ENCODE data around the gene STK32B. TPM values are rescaled to one million over a fixed set of nuclear protein-coding genes. Genes with fewer than 3 reads are reported as not detected.

The STK32B gene
- total and polyA plus RNA-seq, 9 of the 15 experiments (the other 6 are each of a cell fraction or from before 2014, with no cell fraction given): 0.03 to 0.20 (median 0.07) TPM; not detected in 2

GRCh38 chr4:5100336-5100735 is 49.1 kb downstream of the STK32B start:
- ATAC-seq (no peak), DNase-seq (ENCODE audit: extremely low read depth in 1 of 4, low spot score in 3 of 4) (no peak), FAIRE-seq (no peak)
- Histone ChIP-seq H3K9me3 (replicated peaks; ENCODE audit: control insufficient read depth, insufficient read depth, low read depth, low read length) (no peaks in the 10 kb centered on the region), H2AFZ (ENCODE audit: low read depth, low read length) (no peak overlapping the region), H4K20me1 (replicated peaks; ENCODE audit: control insufficient read depth, insufficient read depth, low read length) (no peaks in the 10 kb centered on the region), H3K79me2 (ENCODE audit: control insufficient read depth, insufficient read depth, low read length) (no peaks in the 10 kb centered on the region), H3K4me2 (ENCODE audit: insufficient read depth, low read length) (no peak overlapping the region), H3K36me3 (ENCODE audit: control insufficient read depth, insufficient read depth, low read length) (no peaks in the 10 kb centered on the region), H3K9me1 (ENCODE audit: control insufficient read depth, insufficient read depth, low read length) (no peaks in the 10 kb centered on the region), H3K4me3 (no peak overlapping the region), H3K4me1 (replicated peaks in 1 of 2; ENCODE audit: control insufficient read depth in 2 of 2, insufficient read depth in 2 of 2, low read length in 2 of 2) (no peaks in the 10 kb centered on the region), H3K9ac (ENCODE audit: insufficient read depth in 1 of 2, low read depth in 2 of 2, low read length in 2 of 2) (no peak overlapping the region), H3K27ac (ENCODE audit: extremely low read depth, low read depth, low read length) (no peak overlapping the region), H3K27me3 (ENCODE audit: control insufficient read depth in 2 of 2, insufficient read depth in 2 of 2, low read length in 2 of 2) (peaks cover 0 to 1% of the 10 kb centered on the region in 2 experiments; a peak in 1 of 5 replicates)
- peak; percentile 58; the same call in 1 of the 2 replicates for TF ChIP-seq ZNF512 (tag; IDR thresholded peaks at IDR 0.05)
- no peak for TF ChIP-seq LEF1 (IDR thresholded peaks at IDR 0.05)
- no peak for TF ChIP-seq NCOA6 (IDR thresholded peaks at IDR 0.05)
- in situ Hi-C loops (cut with MboI) (no loop called here), intact Hi-C loops (cut with micrococcal nuclease) (no loop called here)
- ChIA-PET CTCF (ENCODE audit: low intra/inter-chr PET ratio) (no interaction called here), POLR2A (no interaction called here)
- BruUV-seq (replicated peaks): no TSS peak

GRCh38 chr4:5100986-5101385 is 49.7 kb downstream of the STK32B start:
- Histone ChIP-seq H3K9me3 (replicated peaks; ENCODE audit: control insufficient read depth, insufficient read depth, low read depth, low read length) (no peaks in the 10 kb centered on the region), H3K4me3 (no peak overlapping the region), H2AFZ (ENCODE audit: low read depth, low read length) (no peak overlapping the region), H3K27ac (ENCODE audit: extremely low read depth, low read depth, low read length) (no peak overlapping the region), H3K9ac (ENCODE audit: insufficient read depth in 1 of 2, low read depth in 2 of 2, low read length in 2 of 2) (no peak overlapping the region), H3K9me1 (ENCODE audit: control insufficient read depth, insufficient read depth, low read length) (no peaks in the 10 kb centered on the region), H3K79me2 (ENCODE audit: control insufficient read depth, insufficient read depth, low read length) (no peaks in the 10 kb centered on the region), H3K4me1 (replicated peaks in 1 of 2; ENCODE audit: control insufficient read depth in 2 of 2, insufficient read depth in 2 of 2, low read length in 2 of 2) (no peaks in the 10 kb centered on the region), H3K36me3 (ENCODE audit: control insufficient read depth, insufficient read depth, low read length) (no peaks in the 10 kb centered on the region), H4K20me1 (replicated peaks; ENCODE audit: control insufficient read depth, insufficient read depth, low read length) (no peaks in the 10 kb centered on the region), H3K4me2 (ENCODE audit: insufficient read depth, low read length) (no peak overlapping the region), H3K27me3 (ENCODE audit: control insufficient read depth in 2 of 2, insufficient read depth in 2 of 2, low read length in 2 of 2) (no peaks in the 10 kb centered on the region; a peak in 1 of 5 replicates)
- ChIA-PET POLR2A (no interaction called here), CTCF (ENCODE audit: low intra/inter-chr PET ratio) (no interaction called here)
- intact Hi-C loops (cut with micrococcal nuclease) (no loop called here), in situ Hi-C loops (cut with MboI) (no loop called here)
- no TSS peak for BruUV-seq (replicated peaks)
- no peak for ATAC-seq
- no peak for FAIRE-seq
- WGBS (ENCODE audit: insufficient coverage, low coverage, missing lambda C conversion rate): 0% methylated on average over 2 of the region's 4 CpGs
- no peak for TF ChIP-seq ZNF384 (IDR thresholded peaks at IDR 0.05; ENCODE audit: low read depth, low read length)
- TF ChIP-seq HBP1 (CRISPR knock-in tag; IDR thresholded peaks at IDR 0.05): no peak
- no peak for TF ChIP-seq KHSRP (IDR thresholded peaks at IDR 0.05)
- no peak for TF ChIP-seq XRCC4 (IDR thresholded peaks at IDR 0.05; ENCODE audit: extremely low read depth, insufficient read depth, insufficient read length)
- no peak for TF ChIP-seq FOS (IDR thresholded peaks at IDR 0.05; ENCODE audit: extremely low read depth, insufficient read length)
- TF ChIP-seq ZNF639 (CRISPR knock-in tag; conservative IDR thresholded peaks at IDR 0.05 in 1 of 2, IDR thresholded peaks at IDR 0.05 in 1 of 2): no peak
- no peak for TF ChIP-seq CREBBP (IDR thresholded peaks at IDR 0.05; ENCODE audit: low read depth, low read length)
- TF ChIP-seq ZNF197 (CRISPR knock-in tag; IDR thresholded peaks at IDR 0.05; ENCODE audit: low read depth): no peak
- no peak for TF ChIP-seq TEAD4 (IDR thresholded peaks at IDR 0.05; ENCODE audit: low read length)
- no peak for TF ChIP-seq TEAD4 (CRISPR knock-in tag; IDR thresholded peaks at IDR 0.05; ENCODE audit: borderline replicate concordance)
- DNase-seq (ENCODE audit: extremely low read depth in 1 of 4, low spot score in 3 of 4): no peak
